ENCODE results near the gene MORF4L1.

- TF ChIP-seq CTCF (conservative IDR thresholded peaks at IDR 0.05 in 1 of 2, IDR thresholded peaks at IDR 0.05 in 1 of 2; ENCODE audit: extremely low read depth in 1 of 2, insufficient read depth in 1 of 2, low read depth in 1 of 2, low read length in 2 of 2) (no peak), EZH2 (IDR thresholded peaks at IDR 0.05; ENCODE audit: borderline replicate concordance, low read length) (no peak)
Measured at GRCh38 chr15:78938658-78939488, 66.2 kb downstream of the MORF4L1 start.

All from mammary epithelial cell (primary cell).